GM19438 (cell line): ENCODE data around the gene KCNQ1.

Experiments used
- ATAC-seq: cut with Tn5 transposase; IDR thresholded peaks from one replicate; pipeline ENCODE4 v1.9.1; 2021; ENCODE audit warnings: low read depth; ENCODE audit not compliant: unreplicated experiment

KCNQ1 gene

DNA sequence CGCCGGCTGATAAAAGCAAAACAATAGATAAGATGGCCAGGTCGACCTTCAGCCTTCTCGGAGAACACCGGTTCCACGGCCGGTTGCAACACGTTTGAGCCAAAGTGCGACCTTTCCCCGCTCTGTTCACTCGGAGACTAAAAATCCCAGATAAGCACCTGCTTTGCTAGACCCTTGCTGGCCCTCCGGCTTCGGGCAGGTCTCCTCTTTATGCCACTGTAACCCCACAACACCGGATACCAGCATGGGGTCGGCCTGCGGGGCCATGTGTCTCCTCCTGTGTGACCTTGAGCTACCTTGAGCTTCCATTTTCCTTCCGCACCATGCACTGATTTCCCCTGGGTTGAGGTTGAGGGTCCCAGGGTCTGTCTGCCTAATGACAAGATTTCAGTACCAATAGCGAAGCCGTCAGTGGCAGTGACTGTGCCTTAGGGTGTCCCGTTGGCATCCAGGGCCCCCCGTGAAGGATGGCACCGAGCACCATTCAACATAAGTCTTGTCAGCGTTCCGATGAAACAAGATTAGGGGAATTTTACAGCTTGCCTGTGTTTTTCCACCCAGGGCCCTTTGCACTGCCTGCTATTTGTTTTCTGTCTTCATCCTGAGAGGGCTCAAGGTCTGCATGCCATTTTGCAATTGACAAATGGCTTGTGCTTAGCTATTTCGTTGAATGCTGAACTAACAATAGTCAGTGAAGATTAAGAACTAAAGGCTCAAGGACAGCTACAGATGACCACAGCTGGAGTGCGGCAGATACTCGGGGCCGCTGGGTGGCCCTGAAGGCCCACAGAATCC is 118.6 kb downstream of the KCNQ1 start:
- no peak for ATAC-seq

DNA sequence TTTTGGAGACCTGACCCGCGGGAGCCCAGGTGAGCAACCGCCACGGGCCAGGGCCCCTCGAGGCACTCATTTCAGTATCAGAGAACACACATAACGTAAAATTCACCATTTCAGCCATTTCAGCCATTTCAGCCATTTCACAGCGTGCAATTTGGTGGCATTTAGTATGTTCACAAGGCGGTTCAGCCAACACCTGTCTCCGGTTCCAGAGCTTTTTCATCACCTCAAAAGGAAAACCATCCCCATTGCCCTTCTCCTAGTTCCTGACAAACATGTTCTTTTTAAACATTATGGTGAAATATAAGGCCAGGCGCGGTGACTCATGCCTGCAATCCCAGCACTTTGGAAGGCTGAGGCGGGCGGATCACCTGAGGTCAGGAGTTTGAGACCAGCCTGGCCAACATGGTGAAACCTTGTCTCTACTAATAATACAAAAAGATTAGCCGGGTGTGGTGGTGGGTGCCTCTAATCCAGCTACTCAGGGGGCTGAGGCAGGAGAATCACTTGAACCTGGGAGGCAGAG is 119.3 kb downstream of the KCNQ1 start:
- ATAC-seq: no peak

DNA sequence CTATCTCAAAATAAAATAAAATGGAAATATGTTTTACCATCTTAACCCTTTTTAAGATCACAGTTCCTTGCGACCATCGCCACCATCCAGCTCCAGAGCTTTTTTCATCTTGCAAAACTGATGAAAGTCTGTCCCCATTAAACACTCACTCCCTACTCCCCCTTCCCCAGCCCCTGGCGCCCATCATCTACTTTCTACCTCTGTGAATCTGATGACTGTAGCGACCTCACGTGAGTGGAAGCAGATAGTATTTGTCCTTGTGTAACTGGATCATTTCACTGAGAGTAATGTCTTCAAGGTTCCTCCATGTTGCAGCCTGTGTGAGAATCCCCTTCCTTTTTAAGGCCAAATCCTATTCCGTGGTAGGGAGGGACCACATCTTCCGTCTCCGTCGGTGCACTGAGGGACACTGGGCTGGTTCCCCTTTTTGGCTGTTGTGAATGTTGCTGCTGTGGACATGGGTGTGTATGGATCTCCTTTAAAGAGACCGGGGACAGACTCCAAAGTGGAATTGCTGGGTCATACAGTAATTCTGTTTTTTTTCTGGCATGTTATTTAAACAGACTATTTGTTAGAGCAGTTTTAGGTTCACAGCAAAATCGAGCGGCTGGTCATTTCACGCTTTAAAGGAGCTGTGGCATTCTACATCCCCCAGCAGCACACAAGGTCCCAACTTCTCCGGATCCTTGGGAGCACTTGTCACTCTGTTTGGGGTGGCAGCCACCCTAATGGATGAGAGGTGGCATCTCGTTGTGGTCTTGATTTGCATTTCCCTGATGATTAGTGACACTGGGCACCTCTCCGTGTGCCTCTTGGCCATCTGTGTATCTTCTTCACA is 120.0 kb downstream of the KCNQ1 start:
- ATAC-seq: no peak

DNA sequence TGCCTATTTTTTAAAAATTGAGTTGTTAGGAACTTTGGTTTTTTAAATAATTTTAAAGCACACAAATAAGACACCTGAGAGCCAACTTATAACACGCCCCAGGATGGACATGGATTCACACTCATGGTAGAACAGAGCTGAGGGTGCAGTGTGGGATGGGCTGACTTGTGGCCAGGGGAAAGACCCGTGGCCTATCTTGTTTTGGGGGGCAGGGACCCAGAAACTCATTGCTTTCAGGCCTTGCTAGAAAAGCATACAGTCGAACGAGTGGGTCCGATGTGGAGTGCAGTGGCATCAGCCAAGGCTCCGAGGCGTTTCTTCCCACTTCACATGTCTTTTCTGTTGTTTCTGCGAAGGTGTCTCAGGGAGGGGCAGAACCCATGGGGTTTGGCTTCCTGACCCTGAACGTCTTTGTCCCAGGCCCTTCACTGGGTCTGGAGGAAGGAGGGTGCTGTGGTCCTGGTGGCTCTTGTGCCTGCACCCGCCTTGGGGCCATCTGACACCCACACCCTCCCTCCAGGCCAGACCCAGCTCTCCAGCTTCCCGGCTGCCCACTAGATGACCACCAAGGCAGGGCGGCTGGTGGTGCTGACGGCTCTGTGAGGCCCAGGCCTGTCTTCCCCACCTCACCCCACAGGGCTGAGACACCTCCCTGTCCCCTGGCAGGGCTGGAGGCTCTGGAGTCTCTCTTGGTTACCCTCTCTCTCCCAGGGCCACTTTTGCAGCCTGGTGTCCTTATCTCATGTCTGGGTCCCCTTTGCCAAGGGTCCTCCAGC is 120.8 kb downstream of the KCNQ1 start:
- no peak for ATAC-seq

DNA sequence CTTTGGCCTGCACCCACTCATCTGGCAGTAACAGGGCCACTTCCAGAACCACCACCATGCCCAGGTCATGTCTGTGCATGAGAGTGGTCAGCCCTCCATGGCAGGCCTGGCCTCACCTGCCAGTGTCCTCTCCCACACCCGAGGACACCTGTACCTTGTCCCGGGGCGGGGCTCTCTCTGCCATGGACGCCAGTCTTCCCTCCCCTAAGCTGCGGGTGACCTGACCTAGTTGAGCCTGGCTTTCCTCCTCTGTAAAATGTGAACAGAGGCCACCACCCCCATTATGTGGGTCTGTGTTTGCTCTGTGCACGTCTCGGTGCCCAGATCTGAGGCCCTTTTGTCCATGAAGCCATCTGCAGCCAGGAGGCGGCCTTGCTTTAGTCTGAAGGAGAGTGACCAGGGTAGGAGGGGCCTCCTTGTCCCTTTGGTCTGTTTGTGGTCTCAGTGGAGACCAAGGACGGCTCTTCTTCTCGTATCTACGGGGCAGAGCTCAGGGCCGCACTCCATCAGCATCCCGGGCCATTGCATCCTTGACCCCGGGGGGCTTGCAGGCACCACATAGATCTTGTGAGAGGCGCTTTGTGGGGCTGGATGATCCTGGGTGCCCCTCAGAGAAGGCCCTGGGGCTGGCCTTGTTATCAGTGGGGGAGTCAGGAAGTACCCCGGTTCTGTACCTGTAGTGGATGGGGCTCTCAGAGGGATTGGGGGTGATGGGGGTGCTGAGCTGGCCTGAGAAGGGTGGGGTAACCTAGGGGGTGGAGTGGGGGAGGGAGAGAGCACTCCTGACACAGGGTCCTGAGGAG is 121.6 kb downstream of the KCNQ1 start:
- no peak for ATAC-seq

DNA sequence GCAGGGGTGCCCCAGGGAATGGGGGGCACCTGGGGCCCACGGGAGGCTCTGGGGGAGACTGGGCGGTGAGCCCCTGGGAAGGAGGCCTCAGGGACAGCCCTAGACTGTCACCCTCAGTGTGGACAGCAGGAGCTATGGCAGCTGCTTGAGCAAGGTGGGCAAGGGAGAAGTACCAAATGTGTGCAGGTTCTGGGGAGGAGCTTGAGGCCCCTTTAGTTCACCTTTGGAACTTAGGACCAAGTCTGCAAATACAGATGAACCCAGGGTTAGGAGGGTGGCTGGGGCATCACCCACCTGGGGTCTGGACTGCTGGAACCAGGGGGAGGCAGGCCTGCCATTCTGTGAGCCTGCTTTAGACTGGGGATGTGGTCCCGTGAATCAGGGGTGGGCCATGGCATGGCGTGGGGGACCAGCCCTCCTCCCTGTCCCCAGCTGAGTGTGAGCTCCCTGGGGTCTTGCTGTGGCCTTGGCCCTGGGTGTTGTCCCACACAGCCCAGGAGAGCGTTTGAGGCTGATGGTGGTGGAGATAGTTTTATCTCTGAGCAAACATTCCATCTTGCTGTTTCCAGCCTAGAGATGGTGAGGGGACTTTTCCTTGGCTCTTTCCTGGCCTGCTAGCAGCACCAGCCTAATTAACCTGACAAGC is 122.3 kb downstream of the KCNQ1 start:
- no peak for ATAC-seq

DNA sequence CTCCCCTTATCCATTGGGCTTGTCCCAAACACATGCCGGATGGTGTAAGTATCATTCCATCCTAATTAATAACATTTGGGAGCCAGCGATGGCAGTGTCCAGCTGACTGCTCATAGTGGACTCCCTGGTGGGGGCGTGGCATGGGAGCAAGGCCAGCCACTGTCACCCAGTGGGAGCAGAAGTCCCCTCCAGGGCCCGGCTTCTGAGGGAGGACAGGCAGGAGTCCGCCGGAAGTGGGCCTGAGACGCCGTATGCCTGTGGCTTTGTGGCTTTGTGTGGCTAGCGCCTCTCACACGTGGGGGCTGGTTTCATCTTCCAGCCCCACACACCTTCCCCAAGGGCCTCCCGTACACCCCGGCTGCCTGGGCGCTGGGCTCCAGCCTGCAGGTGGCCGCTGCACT is 124.5 kb downstream of the KCNQ1 start:
- ATAC-seq: no peak

DNA sequence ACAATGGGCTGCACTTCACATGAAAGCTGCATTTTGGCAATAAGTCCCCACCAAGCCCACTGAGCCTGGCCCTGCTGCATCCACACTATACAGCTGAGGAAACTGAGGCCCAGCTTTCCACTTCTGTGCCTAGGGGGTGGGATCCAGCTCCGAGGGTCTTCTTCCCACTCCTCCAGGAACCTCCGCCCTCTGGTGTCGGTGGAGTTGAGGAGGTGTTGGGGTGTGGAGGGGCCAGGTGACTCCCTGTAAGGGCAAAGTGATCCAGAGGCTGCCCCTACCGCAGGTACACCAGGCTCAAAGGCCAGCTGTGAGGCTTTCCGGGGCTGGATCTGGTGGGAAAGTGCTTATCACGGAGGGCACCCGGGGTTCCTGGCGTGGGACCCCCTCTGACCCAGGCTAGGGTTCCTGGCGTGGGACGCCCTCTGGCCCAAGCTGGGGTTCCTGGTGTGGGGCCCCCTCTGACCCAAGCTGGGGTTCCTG is 125.0 kb downstream of the KCNQ1 start:
- ATAC-seq: no peak

DNA sequence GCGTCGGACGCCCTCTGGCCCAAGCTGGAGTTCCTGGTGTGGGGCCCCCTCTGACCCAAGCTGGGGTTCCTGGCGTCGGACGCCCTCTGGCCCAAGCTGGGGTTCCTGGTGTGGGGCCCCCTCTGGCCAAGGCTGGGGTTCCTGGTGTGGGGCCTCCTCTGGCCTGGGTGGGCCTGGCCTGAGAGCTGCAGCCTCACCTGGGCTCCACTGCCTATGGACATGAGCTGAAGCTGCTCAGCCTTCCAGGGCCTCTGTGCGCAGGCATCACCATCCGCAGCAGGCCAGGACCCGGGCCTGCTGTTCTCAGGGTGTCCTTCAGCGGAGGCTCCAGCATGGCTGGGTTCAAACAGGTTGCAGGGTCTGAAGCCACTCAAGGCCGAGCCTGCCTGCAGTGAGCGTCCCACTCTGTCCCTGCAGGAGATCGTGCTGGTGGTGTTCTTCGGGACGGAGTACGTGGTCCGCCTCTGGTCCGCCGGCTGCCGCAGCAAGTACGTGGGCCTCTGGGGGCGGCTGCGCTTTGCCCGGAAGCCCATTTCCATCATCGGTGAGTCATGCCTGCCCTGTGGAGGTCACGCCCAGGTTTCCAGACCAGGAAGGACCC is 125.5 kb downstream of the KCNQ1 start:
- ATAC-seq: no peak

DNA sequence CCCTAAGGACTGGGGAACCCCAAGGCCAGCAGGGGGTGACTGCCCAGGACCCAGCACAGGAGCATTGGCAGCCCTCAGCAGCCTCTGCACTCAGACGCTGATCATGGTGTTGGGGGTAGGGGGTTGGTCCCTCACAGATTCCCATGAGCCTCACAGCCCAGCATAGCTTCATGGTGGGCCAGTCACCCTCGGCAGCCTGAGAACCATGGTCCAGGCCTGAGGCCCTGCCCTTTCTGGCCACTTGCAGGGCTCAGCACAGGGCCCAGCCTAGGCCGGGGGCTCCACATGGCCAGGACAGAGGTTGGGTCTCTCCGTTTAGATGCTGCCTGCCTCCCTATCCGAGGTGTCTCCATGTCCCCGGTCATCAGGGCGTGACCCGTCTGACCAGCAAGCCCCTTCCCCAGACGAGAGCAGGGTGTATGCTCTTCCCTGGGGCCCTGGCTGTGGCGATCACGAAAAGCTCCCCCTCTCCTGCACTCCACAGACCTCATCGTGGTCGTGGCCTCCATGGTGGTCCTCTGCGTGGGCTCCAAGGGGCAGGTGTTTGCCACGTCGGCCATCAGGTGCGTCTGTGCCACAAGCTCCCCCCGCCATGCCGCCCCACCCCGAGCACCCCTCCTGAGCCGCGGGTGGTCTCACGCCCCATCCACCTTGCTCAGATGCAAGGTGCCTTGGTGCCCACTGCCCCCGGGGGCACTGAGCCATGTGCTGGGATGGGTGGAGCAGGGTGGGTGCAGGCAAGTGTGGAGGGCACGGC is 126.2 kb downstream of the KCNQ1 start:
- no peak for ATAC-seq

DNA sequence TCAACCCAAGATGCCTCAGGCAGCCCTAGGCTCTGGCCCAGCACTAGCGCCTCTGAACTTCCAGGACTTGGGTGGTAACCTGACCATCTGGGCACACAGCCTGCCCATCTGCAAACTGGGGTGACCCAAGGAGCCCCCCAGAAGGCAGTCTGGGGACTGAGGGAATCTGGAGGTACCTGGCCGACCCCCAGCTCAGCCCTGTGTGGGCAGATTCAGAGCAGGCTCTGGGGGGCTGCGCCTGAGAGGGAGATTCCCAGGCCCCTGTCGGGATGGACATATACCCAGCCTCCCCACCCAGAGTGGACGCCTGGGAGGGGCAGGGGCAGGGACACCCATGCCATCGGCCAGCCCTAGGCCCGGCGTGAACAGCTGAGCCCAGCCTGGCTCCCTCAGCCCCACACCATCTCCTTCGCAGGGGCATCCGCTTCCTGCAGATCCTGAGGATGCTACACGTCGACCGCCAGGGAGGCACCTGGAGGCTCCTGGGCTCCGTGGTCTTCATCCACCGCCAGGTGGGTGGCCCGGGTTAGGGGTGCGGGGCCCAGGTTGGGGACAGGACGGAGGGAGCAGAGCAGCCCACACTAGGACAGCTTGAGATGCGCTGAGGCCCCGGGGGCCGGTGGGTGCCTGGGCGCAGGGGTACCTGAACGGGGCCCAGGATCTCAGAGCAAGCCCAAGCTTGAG is 126.9 kb downstream of the KCNQ1 start:
- no peak for ATAC-seq

DNA sequence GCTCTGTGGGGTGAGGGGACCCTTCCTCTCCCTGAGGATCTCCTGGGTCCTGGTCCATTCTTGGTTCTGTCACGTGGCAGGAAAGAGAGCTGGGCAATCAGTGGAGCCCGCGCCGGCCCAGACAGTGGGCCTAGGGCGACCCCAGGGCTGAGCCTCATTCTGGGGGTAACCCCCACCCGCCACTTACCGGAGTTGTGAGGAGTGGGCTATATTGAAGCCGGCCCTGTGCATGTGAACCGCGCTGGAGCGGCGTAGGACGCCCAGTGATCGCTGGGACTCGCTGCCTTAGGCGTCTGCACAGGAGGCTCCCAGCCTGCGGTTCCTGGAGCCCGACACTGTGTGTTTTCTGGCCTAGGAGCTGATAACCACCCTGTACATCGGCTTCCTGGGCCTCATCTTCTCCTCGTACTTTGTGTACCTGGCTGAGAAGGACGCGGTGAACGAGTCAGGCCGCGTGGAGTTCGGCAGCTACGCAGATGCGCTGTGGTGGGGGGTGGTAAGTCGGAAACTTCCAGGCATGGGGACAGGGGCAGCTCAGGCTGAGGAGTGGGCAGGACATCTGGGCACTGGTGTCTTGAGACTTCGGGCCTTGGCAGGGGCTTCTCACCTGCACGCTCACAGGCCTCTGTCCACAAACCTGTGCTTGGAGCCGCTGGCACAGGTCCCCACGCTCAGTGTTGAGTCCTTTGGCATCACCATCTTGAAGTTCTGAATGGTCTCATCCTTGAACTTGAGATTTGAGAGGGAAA is 127.9 kb downstream of the KCNQ1 start:
- ATAC-seq: no peak

DNA sequence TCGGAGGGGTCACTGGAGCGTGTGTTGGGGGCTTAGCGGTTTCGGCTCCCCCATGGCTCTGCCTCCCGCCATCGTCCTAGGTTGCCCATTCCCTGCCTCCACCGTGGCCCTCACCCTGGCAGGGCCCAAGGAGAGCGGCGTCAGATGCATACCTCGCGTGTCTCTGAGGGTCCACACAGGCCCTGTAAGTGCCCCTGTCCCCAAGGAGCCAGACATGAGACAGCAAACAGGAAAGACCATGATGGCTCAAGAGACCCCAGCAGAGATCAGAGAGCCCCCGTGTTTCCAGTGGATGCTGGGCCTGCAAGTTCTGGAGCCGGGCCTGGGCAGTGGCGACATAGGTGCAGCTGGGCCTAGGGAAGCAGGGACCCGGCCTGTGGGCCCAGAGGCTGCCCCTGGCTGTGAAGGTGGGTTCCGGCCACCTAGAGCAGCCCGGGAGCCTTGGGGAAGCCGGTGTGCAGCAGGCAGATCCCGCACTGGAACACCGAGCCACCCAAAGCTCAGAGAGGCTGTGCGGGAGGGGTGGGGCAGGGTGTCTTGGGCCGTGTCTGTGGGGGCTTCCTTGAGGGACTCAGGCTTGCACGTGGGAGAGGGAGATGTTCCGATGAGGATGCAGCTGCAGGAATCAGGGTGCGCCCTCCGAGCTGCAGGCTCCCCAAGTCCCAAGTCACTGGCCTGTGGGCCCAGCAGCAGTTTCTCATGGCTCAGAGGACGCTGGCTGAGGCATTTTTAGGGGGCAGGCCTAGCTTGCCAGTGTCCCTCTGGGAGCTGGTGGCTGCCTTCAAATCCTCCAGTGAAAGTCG is 128.6 kb downstream of the KCNQ1 start:
- no peak for ATAC-seq

DNA sequence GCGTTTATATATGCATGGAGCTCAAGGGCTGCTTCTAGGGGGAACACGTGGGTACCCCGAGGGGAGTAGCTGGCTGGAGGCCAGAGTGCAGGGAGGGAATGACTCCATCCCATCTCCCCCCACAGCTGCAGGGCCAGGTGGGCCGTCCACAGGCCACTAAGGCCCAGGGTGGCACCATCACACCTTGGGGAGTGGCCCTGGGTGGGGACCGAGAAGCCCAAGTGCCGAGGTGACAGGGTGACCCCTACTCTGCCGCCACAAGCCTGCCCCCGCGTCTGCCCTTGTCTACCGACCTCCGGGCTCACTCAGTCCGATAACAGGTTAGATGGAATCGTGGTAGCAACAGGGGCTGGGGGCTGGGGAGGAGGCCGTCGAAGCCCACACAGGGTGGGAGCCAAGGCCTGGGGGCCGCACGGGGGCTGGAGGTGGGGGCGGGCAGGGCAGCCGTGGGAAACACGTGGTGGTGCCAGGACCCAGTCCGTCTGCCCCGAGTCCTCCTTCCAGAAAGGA is 129.3 kb downstream of the KCNQ1 start:
- no peak for ATAC-seq

DNA sequence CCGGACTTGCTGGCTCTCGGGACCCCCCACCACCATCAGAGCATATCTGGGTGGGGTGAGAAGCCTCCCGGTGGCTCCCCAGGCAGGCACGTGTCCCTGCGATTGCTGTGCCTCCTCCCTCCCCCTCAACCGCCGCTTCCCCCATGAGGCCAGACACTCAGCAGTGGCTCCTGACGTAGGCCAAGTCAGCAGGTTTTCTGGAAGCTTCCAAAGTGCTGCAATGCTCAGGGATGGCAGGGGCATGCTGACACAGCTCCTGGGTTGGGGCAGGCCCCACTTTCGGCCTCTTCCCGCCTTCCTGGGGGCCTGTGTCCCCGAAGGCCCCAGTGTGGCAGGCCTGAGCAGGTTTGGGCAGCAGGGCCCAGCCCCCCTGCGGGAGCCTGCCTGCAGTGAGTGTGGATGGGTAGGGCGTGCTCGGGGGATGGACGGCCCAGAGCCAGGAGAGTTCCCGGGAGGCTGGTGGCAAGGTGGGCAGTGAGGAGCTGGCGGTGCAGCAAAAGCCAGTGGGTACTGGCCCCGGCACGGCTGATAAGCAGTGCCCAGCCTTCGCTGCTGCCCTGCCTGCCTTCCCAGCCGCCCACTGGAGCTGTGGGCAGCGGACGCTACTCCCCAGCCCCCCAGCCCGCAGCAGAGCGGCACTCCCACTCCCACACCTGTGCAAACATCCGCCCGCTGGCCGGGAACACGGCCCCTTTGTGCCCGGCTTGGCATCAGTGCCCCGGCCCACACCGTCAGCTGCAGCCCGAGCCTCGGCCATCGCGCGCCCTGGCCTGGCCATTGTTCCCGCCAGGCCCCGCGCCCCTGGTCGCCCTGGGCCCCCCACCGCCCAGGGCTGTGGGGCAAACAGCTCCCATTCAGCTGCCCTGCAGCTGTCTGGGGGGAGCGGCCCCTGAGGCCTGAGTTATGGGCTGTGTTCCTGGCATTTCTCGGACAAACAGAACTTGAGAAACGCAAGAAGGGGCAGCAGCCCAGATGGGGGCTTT is 130.0 kb downstream of the KCNQ1 start:
- no peak for ATAC-seq
